NCI-H1436 treated with DMSO at 0.1 percent for 48 hours (cell line): ENCODE measurements around the gene LZTFL1.

Experiments
- DNase-seq: peaks from one replicate; lab custom pipeline; 2025; lab: John Stamatoyannopoulos, UW

Gene LZTFL1

GRCh38 chr3:45786801-45787495 lies 55.0 kb downstream of the LZTFL1 start:
- no peak for DNase-seq

GRCh38 chr3:45785605-45786150 lies 56.2 kb downstream of the LZTFL1 start:
- DNase-seq = no peak

DNA sequence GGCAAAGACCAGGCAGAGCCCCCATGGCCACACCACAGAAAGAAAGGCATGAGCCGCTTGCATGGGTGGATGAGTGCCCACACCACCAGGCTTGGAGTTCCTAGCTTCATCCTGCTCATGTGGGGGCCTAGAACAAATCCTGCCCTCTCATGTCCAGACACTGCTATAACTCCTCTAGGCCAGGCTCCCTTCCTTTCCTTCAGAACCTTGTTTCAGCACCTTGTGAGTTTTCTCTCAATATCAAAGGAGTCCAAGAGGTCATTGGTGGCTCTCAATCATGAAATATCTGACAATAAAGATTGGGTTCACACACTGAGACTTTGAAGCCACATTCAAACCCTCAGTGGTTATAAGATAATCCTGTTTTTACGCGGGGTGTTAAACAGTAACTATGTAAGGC lies 58.3 kb downstream of the LZTFL1 start:
- DNase-seq = no peak

GRCh38 chr3:45782381-45782780 lies 59.5 kb downstream of the LZTFL1 start:
- no peak for DNase-seq

GRCh38 chr3:45781841-45782240 lies 60.1 kb downstream of the LZTFL1 start:
- no peak for DNase-seq

DNA sequence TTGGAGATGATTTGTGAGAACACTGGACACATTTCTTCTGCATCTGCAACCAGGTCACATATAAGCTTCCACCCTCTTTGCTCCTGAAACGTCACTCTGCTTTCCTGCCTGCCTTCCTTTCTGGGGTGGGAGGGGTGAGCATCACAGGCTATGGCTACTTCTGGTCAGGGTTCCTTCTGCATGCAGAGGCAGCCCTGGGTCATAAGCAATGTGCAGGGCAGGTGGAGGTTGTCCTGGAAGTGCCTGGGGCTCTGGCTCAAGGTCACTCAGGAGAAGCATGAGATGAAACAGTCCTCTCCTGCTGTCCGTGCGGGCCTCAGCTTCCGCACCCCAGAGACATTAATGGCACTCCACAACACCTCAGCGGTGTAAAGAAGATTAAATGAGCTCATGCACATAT lies 60.6 kb downstream of the LZTFL1 start:
- no peak for DNase-seq

DNA sequence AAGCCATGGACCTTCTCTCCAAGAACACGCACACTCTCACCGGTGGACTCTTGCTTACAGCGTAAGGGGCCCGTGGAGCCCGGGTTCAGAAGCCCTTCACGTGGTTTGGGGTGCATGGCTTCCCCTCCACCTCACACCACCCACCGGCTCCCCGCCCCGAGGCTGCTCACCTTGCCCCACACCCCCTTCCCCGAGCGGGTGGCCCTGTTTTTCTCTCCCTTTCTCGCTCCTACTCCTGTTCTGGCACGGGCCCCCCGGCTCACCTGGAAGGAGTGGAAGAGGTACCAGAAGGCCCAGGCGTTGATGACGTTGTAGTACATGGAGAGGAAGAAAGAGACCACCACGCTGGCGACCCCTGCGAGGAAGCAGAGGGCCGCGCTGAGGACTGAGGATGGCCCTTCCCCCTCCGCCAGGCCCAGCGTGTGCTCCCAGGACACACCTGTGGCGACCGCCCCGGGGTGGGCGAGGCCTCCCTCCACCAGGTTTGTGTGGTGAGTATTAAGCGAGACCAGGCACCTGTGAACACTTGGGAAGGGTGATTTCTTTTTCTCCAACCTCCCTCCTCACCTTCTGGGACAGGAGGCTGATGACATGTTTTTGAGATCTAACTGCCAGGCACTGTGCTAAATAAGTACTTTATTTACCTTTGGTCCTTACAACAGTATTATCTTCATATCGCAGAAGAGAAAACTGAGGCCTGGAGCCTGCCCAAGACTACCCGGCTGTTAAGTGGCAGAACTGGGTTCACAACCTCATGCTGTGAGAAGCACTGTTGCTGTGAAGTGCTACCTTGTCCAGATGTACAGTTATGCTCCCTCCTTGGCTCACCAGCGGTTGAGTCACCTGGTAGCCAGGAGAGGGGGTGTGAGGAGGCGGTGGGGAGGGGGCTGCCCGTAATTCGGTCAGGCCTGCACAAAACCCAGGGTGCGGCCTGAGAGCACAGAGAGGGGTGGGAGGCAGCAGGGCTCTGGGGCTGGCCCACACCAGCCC lies 61.9 kb downstream of the LZTFL1 start:
- DNase-seq = no peak

DNA sequence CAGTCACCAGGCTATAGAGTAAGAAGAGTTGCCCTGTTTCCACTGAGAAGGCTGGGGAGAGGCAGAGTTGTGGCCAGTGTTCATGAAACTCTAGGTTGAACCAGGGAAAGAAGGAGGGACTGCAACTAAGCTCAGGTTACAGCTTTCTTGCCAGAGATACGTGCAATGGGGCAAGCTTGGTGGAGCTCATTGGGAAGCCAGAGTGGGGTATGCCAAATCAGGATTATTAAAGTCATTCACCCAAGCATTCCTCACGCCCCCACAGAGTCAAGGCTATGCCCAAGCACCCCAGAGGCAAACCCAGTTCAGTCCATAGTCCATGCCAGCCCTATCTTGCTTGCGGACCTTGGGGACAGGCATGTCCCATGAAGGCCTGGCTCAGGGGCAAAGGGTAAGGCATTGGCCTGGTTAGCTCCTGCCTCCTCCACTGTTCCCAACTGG lies 63.1 kb downstream of the LZTFL1 start:
- DNase-seq = no peak

DNA sequence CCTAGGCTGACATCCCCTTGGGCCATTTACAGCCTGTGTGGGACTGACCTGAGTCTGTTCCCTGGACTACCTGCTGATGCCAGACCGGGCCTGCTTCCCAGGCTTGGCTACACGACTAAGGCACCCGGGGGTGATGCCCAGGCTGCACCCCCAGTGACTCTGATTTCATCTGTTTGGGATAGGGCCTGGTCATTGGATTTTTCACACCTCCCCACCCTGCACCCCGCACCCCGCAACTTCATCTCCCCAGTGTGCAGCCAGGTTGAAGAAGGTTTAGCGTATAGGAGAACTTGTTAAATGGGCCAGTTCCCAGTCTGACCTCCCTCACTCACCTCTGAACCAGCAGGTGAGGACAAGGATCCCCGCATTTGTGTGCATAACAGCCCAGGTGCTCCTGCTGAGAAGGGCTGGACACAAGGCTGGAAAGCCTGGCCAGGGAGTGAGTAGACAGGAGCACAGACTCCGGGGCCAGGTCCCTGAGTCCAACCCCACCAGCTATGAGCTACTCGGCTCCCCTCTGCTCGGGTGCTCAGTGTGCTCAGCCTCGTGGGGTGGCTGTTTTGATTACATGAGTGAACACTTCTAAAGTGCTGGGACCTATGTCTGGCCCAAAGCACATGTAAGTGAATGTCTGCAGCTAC lies 64.1 kb downstream of the LZTFL1 start:
- DNase-seq = no peak

GRCh38 chr3:45777111-45777745 lies 64.7 kb downstream of the LZTFL1 start:
- DNase-seq = no peak

DNA sequence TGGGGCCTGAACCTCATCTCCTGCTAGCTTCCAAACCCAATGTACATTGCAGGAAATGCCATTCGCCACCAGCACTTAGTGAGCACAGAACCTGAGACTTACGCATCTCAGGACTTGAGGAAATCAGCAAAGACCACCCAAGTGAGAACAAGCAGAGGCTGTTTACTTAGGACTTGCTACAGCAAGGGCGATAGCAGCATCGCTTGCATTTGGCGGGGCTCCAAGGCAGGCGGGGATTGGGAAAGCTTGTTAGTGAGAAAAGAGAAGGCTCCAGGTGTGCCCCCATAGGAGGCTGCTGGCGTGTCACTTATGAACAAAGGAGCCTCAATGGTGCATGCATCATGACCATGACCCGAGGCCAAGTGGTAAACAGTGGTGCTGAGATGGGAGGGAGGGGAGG lies 65.3 kb downstream of the LZTFL1 start:
- DNase-seq = no peak

DNA sequence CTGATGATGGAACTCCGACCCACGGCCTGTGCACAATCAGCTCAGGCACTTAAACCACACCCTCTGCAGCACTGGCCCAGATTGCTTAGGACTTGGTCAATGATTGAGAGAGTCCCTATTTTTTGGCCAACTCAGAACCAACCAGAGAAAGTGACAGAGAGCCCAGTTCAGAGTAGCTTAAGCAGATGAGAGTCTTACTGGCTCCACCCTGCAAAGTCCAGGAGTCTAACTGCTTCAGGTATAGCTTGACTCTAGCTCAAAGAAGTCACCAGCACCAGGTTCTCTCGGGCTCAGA lies 65.7 kb downstream of the LZTFL1 start:
- no peak for DNase-seq

- DNase-seq = no peak
Measured at GRCh38 chr3:45775571-45776300, 66.2 kb downstream of the LZTFL1 start.

DNA sequence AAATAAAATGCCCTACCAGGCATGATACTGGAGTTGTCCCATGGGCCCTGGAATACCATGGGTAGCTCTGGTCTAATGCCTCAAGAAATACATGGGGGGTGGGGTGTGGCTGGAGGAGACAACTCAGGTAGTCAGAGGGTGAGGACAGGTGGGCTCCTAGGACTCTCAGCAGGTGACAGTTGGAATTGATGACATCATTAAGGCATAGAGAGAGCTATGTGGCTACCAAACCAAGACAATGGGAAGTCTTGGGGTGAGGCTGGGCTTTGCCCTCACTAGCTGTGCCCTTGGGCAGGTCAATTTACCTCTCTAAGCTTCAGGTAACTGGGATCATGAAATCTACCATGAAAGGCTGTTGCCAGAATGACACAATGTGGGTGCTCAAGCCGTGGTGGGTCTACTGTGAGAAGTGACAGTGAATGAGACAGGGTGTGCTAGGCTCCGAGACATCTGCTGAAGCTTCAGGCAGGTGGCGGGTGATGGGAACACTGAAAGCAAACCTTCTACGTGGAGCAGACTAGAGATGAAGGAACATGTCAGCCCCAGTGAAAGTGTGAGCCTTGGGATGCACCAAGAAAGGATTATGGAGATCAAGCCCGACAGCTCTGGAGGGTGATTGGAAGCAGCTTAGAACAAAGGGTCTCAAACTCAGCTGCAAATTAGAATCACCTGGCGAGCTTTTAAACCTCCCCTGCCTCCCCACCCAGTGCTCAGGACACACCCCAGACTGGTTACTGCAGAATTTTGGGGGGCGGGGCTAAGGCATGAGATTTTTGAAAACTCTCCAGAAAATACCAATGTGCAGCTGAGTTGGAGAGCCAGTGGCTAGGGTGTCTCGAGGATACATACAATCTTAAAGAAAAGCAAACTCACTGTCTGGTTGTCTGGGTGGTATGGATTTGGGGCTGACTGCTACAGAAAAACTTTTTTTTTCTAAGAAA lies 67.1 kb downstream of the LZTFL1 start:
- no peak for DNase-seq

DNA sequence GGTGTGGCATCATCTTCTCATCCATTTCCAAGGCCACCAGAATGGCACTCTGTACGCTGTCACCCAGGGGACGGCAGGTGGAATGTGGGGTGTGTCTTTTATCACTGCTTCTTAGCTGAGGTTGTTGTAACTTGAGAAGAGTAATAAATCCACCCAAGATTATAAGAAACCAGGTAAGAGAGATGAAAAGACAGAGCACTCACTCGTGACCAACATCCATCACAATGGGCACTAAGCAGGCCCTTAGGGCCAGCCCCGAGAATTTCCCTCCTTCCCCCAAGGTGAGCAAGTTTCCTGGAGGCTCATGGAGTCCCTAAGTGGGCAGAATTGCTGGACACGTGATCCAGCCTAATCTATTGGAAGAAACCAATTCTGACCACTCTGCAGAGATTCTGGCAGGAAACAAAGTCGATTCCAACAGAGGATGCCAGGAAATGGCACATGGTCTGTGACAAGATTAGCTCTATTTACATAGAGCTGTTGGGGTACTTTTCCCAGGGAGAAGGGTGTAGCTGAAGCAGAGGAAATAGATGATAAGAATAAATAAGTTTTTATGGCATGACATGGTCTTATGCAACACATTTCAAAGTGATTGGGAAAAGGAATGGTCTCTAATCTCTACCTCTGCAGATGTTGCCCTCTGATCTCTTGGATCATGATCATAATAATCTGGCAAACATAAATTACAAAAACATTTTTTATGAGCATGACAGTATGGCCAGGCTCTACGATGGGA lies 68.0 kb downstream of the LZTFL1 start:
- no peak for DNase-seq
